HG03565 (cell line): ENCODE data around the gene CYP46A1.

ENCODE experiments used
- ATAC-seq: cut with Tn5 transposase; IDR thresholded peaks from one replicate; pipeline ENCODE4 v1.9.1; 2021; ENCODE audit warnings: mild to moderate bottlenecking, moderate library complexity; ENCODE audit not compliant: unreplicated experiment

CYP46A1 gene

DNA sequence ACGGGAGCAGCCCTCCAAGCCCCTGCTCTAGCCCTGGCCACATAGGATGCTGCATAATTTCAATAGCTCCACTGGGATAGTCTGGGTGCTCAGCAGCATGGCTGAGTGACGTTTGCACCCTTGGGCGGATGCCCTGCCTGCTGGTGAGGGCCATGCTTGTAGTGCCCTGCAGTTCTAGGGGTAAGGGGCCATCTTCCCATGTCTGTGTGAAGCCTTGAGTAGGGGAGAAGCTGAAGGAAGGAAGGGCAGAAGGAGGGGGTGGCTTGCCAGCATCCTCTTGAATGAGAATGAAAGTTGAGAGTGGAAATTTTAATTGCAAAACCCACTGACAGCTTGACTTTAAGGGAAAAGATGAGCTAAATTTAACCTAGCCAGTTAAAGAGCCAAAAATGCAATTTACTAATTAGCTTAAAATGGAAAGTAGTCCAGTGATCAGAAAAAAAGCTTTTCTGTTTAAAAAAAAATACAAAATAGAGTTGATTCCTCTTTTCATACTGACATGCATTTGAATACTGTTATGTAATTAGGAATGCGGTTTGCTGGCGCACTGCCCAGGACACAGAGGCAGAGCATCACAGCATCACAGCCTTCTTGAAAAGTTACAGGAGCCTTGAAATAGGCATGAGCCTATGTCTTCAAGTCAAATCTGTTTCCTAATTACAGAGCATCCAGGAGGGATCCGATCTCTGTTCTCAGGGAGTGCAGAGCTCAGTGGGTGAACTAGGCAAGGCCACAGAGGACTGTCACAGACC is 90.6 kb downstream of the CYP46A1 start:
- ATAC-seq, result no peak

- no peak for ATAC-seq
These were observed 91.3 kb downstream of the CYP46A1 start for GRCh38 chr14:99775351-99775750.
